Measurements from ENCODE around the gene CPLX1. TPM values are rescaled to one million over a fixed set of nuclear protein-coding genes. Genes with fewer than 3 reads are reported as not detected.
A peak's percentile ranks its signal among the peaks of the same experiment; 100 is the strongest.

CPLX1 gene
- total and polyA plus RNA-seq, 4 donors: 0.13 to 13.7 (median 2.8) TPM

DNA sequence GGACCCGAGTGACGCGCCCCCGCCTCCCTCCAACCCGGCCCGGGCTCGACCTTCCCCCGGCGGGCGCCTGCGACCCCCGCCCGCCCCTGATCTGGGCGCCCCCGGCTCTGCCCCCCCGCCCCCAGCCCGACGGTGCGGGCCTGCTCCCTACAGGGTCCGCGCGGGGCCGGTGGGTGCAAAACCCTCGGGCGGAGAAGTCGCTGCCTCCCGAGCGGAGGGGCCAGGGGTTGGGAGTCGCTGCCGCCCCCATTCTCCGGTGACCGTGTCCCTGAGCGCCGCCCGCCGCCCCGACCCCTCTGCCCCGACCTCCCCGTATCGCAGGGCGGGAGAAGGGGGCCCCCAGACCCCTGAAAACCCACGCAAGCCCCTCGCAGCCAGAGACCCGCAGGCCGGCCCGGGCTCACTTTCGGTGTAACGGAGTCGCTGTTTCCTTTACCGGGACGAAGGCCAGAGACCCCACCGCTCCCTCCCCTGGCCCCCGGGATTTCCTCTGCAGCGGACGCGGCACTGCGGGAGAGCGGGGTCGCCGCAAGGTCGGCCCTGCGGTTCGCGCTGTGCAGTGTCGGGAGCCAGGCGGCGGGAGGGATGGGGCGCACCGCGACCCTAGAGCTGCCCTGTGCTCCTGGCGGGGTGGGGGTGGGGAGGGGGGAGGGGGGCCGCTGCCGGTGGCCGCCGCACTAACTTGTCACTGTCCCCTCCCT lies 729 bp upstream of the CPLX1 start:
- Histone ChIP-seq H3K4me1 (ENCODE audit: control insufficient read depth in 1 of 2, insufficient read depth in 2 of 2, low read length in 2 of 2) (no peaks in the 10 kb centered on the region), H3K9me3 (ENCODE audit: control insufficient read depth, low read length) (peaks cover 3% of the 10 kb centered on the region), H3K36me3 (ENCODE audit: control insufficient read depth in 1 of 2, insufficient read depth in 2 of 2, low read length in 1 of 2) (no peaks in the 10 kb centered on the region), H3K27ac (ENCODE audit: low read depth in 1 of 2, low read length in 2 of 2) (no peak overlapping the region), H3K4me3 (ENCODE audit: low read length in 2 of 2) (no peak overlapping the region), H3K27me3 (ENCODE audit: control insufficient read depth in 1 of 2, insufficient read depth in 2 of 2, low read length in 1 of 2) (no peaks in the 10 kb centered on the region)
- intact Hi-C loops (cut with DNase I): no loop called here
- WGBS, 2 donors: 1 to 2% methylated on average over 34 to 75 of the region's 75 CpGs
- DNase-seq (peak; percentile 32 to 55), ATAC-seq (ENCODE audit: low FRiP score) (no peak)

DNA sequence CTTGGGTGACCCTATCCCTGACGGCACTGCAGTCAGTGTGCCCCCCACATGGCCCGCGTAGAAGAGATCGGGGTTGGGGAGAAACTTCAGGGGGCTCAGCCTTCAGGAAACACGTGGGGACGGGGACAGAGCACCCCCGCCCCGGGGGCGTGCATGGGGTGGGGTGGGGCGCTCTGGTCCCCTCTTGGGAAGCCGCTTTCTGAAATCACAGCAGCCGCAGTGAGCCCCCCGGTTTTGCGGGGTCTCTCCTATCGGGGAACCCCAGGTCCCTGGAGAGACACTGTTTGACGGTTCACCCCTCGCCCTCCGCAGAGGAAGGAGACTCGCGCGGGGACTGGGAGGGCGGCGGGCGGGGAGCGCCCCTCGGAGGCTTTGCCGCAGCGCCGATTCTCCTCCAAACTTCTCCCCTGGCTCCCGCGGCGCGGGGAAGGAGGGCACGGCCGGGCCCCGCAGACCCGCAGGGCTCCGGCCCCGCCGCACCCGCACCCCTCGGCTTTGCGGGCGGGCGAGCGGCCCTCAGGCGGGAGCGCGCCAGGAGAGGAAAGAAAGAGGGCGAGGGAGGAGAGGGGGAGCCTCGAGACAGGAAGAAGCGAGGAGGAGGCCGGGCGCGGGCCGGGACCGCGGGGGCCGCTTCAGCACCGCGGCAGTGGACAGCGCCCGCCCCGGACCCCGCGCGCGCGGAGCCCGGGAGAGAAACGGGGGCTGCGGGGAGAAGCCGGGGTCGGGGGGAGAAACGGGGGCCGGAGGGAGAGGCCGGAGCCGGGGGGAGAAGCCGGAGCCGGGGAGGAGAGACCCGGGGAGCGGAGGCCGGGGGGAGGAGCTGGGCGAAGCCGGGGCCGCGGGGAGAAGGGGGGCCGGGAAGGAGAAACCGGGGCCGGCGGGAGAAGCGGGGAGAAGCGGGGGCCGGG lies 612 bp downstream of the CPLX1 start:
- Histone ChIP-seq H3K36me3 (ENCODE audit: control insufficient read depth in 1 of 2, insufficient read depth in 2 of 2, low read length in 1 of 2) (no peaks in the 10 kb centered on the region), H3K4me1 (ENCODE audit: control insufficient read depth in 1 of 2, insufficient read depth in 2 of 2, low read length in 2 of 2) (no peaks in the 10 kb centered on the region), H3K9me3 (ENCODE audit: control insufficient read depth, low read length) (no peaks in the 10 kb centered on the region), H3K4me3 (ENCODE audit: low read length in 2 of 2) (peak overlapping the region; percentile 8 to 12), H3K27ac (ENCODE audit: low read depth in 1 of 2, low read length in 2 of 2) (no peak overlapping the region), H3K27me3 (ENCODE audit: control insufficient read depth in 1 of 2, insufficient read depth in 2 of 2, low read length in 1 of 2) (no peaks in the 10 kb centered on the region)
- DNase-seq: peak; percentile 40 to 78
- WGBS, 2 donors: 5 to 8% methylated on average over 46 to 94 of the region's 94 CpGs
- ATAC-seq (ENCODE audit: low FRiP score): no peak
- intact Hi-C loops (cut with DNase I): no loop called here

DNA sequence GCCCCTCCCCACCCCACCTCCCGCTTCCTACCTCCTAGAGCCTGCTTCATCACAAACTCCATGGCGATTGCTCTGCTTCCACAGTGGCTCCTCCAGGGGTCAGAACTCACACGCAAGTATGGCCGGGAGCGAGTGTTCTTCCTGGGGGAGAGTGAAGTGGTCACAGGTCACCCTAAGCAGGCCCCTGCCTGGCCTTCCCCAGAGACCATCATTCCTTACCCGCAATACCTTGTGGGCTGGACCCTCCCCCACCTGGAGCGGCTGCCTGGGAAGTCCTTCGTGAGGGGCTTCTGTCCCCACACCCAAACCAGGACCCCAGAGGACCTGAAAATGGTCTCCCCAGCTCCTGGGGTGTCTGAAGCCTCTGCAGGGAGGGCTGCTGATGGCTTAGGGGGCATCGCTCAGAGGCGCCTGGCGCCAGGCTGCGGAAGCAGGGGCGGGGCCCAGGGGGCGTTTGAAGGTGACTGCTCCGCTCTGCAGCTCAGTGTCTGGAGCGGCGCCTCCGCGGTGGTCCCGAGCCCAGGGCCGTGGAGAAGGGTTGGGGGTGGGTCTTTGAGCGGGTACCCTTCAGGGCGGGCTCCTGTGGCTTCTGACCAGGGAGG lies 1.4 kb downstream of the CPLX1 start:
- peak in 1 of 2 donors; percentile 73 for DNase-seq
- Histone ChIP-seq H3K36me3 (ENCODE audit: control insufficient read depth in 1 of 2, insufficient read depth in 2 of 2, low read length in 1 of 2) (no peaks in the 10 kb centered on the region), H3K9me3 (ENCODE audit: control insufficient read depth, low read length) (peaks cover 1% of the 10 kb centered on the region), H3K27me3 (ENCODE audit: control insufficient read depth in 1 of 2, insufficient read depth in 2 of 2, low read length in 1 of 2) (no peaks in the 10 kb centered on the region), H3K27ac (ENCODE audit: low read depth in 1 of 2, low read length in 2 of 2) (no peak overlapping the region), H3K4me1 (ENCODE audit: control insufficient read depth in 1 of 2, insufficient read depth in 2 of 2, low read length in 2 of 2) (no peaks in the 10 kb centered on the region), H3K4me3 (ENCODE audit: low read length in 2 of 2) (no peak overlapping the region)
- intact Hi-C loops (cut with DNase I): no loop called here
- WGBS, 2 donors: 6 to 10% methylated on average over 21 to 23 of the region's 23 CpGs
- ATAC-seq (ENCODE audit: low FRiP score): no peak

DNA sequence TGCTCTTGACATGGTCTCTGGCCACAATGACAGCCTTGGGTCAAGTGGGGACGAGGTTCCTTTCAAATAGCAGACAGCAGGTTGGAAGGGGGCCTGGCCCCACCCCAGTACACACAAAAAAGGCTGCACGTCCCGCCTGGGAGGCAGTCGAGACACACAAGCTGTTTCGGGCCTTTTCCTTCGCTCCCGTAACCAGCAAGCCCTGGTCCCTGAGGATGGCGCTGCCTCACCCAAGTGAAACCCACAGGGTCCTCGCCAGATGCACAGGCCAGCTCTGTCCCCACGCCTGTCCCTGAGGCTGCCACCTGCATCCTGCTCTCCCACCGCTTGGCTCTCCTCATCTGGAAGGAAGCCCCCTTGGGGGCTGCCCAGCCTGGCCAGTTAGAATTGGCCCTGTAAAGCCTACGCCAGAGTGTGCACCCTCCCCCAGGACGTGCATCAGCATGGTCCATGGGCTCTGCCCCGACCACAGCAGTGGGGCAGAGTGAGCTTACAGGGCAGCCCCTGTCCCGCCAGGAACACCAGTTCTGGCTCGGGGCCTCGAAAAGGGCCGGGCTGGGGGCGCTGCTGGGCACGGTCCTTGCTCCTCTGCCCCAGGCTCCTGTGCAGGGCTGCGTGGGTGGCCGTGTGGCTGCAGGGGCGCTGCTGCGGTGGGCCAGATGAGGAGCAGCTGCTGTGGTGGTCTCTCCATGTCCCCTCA lies 2.0 kb downstream of the CPLX1 start:
- no peaks in the 10 kb centered on the region for H3K36me3 ChIP-seq (ENCODE audit: control insufficient read depth in 1 of 2, insufficient read depth in 2 of 2, low read length in 1 of 2)
- peaks cover 1% of the 10 kb centered on the region for H3K9me3 ChIP-seq (ENCODE audit: control insufficient read depth, low read length)
- WGBS, 2 donors: 36 to 40% methylated on average over 24 of the region's 24 CpGs
- H3K27ac ChIP-seq (ENCODE audit: low read depth in 1 of 2, low read length in 2 of 2): no peak overlapping the region
- H3K4me3 ChIP-seq (ENCODE audit: low read length in 2 of 2): no peak overlapping the region
- DNase-seq (peak in 1 of 2 donors; percentile 69), ATAC-seq (ENCODE audit: low FRiP score) (no peak)
- H3K27me3 ChIP-seq (ENCODE audit: control insufficient read depth in 1 of 2, insufficient read depth in 2 of 2, low read length in 1 of 2): no peaks in the 10 kb centered on the region
- intact Hi-C loops (cut with DNase I): no loop called here
- H3K4me1 ChIP-seq (ENCODE audit: control insufficient read depth in 1 of 2, insufficient read depth in 2 of 2, low read length in 2 of 2): no peaks in the 10 kb centered on the region

DNA sequence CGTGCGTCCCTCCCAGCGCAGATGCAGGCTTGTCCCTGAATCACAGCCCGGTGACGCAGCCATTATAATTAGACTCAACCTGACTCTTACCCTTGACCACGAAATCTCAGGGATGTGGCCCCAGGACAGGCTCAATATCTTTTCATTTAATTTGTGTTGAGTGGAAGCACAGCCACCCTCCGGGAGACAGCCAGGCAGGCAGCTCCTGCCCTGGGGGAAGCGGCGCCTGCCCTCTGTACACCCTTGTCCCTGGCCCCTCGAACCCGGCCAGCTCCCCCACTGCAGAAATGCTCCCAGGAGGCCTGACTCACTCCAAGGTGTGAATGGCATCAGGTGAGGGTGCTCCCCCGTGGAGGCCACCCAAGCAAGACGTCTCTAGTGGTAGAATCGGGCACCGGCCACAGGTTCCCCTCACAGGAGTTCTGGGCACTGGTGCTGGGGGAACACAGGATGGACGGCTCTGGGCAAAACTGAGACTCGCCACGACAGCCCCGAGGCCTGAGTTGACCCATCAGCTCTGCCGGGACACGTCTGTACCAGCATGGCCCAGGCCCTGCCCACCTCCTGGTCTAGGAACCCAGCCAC lies 2.7 kb downstream of the CPLX1 start:
- DNase-seq: no peak

DNA sequence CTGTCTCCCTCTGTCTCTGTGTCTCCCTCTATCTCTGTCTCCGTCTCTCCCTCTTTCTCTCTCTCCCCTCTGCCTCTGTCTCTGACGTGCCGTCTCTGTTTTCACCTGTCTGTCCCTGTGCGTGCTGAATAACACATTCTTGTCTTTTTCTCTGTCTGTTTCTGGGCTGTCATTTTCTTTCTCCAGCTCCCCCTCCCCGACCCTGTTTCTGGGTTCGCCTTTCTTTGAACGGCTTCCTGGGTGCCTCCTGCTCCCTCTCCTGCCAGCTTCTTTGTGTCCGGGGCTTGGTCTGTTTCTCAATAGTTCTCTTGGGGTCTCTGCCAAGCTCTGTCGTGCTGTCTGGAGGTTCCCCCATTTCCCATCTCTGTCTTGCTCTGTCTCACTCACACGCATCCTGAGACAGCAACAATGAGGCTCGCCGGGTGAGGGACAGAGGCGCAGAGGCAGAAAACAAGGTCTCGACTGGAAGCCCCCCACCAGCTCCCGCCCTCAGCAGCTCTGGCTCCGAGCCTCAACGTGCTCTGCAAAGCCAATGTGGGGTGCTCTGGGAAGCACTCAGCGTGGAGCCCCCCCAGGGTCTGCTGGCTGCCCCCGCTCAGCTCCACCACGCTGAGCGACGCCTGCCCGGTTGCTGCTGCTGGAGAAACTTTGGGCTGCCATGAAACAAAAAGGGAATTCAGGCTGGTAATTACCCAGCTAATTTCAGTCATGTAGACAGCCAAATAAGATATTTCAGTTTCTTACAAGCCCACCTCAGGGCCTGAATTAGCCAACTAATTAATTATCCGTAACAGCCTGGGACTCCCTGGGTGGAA lies 3.4 kb downstream of the CPLX1 start:
- intact Hi-C loops (cut with DNase I): no loop called here
- DNase-seq (no peak), ATAC-seq (ENCODE audit: low FRiP score) (no peak)
- H3K4me1 ChIP-seq (ENCODE audit: control insufficient read depth in 1 of 2, insufficient read depth in 2 of 2, low read length in 2 of 2): no peaks in the 10 kb centered on the region
- 44 to 47% methylated on average over 24 of the region's 24 CpGs for WGBS, 2 donors
- no peak overlapping the region for H3K4me3 ChIP-seq (ENCODE audit: low read length in 2 of 2)
- H3K36me3 ChIP-seq (ENCODE audit: control insufficient read depth in 1 of 2, insufficient read depth in 2 of 2, low read length in 1 of 2): no peaks in the 10 kb centered on the region
- H3K27me3 ChIP-seq (ENCODE audit: control insufficient read depth in 1 of 2, insufficient read depth in 2 of 2, low read length in 1 of 2): no peaks in the 10 kb centered on the region
- no peak overlapping the region for H3K27ac ChIP-seq (ENCODE audit: low read depth in 1 of 2, low read length in 2 of 2)
- peaks cover 1% of the 10 kb centered on the region for H3K9me3 ChIP-seq (ENCODE audit: control insufficient read depth, low read length)

More for the DNA sequence above, 2.7 kb downstream of the CPLX1 start:
- Histone ChIP-seq H3K27ac (ENCODE audit: low read depth in 1 of 2, low read length in 2 of 2) (no peak overlapping the region), H3K4me3 (ENCODE audit: low read length in 2 of 2) (no peak overlapping the region), H3K27me3 (ENCODE audit: control insufficient read depth in 1 of 2, insufficient read depth in 2 of 2, low read length in 1 of 2) (no peaks in the 10 kb centered on the region), H3K9me3 (ENCODE audit: control insufficient read depth, low read length) (peaks cover 1% of the 10 kb centered on the region), H3K4me1 (ENCODE audit: control insufficient read depth in 1 of 2, insufficient read depth in 2 of 2, low read length in 2 of 2) (no peaks in the 10 kb centered on the region), H3K36me3 (ENCODE audit: control insufficient read depth in 1 of 2, insufficient read depth in 2 of 2, low read length in 1 of 2) (no peaks in the 10 kb centered on the region)
- ATAC-seq (ENCODE audit: low FRiP score): no peak
- intact Hi-C loops (cut with DNase I): no loop called here
- WGBS, 2 donors: 73 to 82% methylated on average over 21 of the region's 21 CpGs

DNA sequence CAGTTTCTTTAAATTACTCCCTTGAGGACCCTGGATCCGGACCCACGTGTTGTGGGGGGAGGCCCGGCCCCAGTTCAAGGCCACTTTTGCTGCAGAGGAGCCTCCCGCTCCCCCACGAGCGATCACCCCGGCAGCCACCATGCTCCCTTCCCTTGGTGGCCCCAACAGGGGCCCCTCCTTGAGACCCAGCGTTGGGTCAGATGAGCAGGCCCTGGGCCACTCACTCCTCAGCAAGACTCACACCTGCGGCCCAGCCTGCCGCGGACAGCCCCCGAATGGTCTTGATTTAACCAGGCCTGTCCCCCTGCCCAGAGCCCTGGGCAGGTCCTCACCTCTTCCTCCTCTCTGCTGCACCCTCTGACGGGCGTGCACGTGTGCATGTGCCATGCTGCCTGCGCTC lies 4.3 kb downstream of the CPLX1 start:
- H3K27me3 ChIP-seq (ENCODE audit: control insufficient read depth in 1 of 2, insufficient read depth in 2 of 2, low read length in 1 of 2): no peaks in the 10 kb centered on the region
- H3K36me3 ChIP-seq (ENCODE audit: control insufficient read depth in 1 of 2, insufficient read depth in 2 of 2, low read length in 1 of 2): no peaks in the 10 kb centered on the region
- DNase-seq: peak in 1 of 2 donors; percentile 50
- no peak overlapping the region for H3K4me3 ChIP-seq (ENCODE audit: low read length in 2 of 2)
- peaks cover 1% of the 10 kb centered on the region for H3K9me3 ChIP-seq (ENCODE audit: control insufficient read depth, low read length)
- H3K27ac ChIP-seq (ENCODE audit: low read depth in 1 of 2, low read length in 2 of 2): no peak overlapping the region
- WGBS, 2 donors: 71 to 78% methylated on average over 16 of the region's 16 CpGs
- ATAC-seq (ENCODE audit: low FRiP score): no peak
- no peaks in the 10 kb centered on the region for H3K4me1 ChIP-seq (ENCODE audit: control insufficient read depth in 1 of 2, insufficient read depth in 2 of 2, low read length in 2 of 2)
- intact Hi-C loops (cut with DNase I): no loop called here

All from aorta (tissue), 5 donors.